Endodermal cell (in vitro differentiated cells): ENCODE results near the gene BFSP2. TPM values are rescaled to one million over a fixed set of nuclear protein-coding genes. Genes with fewer than 3 reads are reported as not detected.

Source experiments
- DNase-seq: peaks from one replicate; pipeline ENCODE4 v3.0.0-alpha.2; 2017
- H3K27ac ChIP-seq: 2 replicates; pipeline ENCODE4 v1.5.1; 2013; ENCODE audit warnings: mild to moderate bottlenecking, low read depth, low read length, moderate library complexity
- H3K27me3 ChIP-seq: 2 replicates; pipeline ENCODE4 v1.6.1; 2013; ENCODE audit warnings: mild to moderate bottlenecking, low read length, moderate library complexity; ENCODE audit not compliant: insufficient read depth, control insufficient read depth, poor library complexity, severe bottlenecking
- H3K36me3 ChIP-seq: 2 replicates; pipeline ENCODE4 v1.7.0; 2013; ENCODE audit warnings: mild to moderate bottlenecking, low read length, moderate library complexity; ENCODE audit not compliant: control insufficient read depth, insufficient read depth
- H3K4me1 ChIP-seq: one replicate; pipeline ENCODE4 v1.7.0; 2013; ENCODE audit warnings: low read length; ENCODE audit not compliant: control insufficient read depth, insufficient read depth
- H3K4me3 ChIP-seq: 2 replicates; pipeline ENCODE4 v1.5.1; 2013; ENCODE audit warnings: mild to moderate bottlenecking, low read length, moderate library complexity
- H3K9ac ChIP-seq: 2 replicates; pipeline ENCODE4 v1.6.1; 2013; ENCODE audit warnings: mild to moderate bottlenecking, low read length, moderate library complexity; ENCODE audit not compliant: poor library complexity, severe bottlenecking; ENCODE audit errors: extremely low read depth
- H3K9me3 ChIP-seq: 2 replicates; pipeline ENCODE4 v1.6.1; 2013; ENCODE audit warnings: mild to moderate bottlenecking, low read length, moderate library complexity; ENCODE audit not compliant: control insufficient read depth
- H3K27ac Mint-ChIP-seq: 2 replicates; pipeline ENCODE4 v1.8.0; 2020; ENCODE audit warnings: mixed read lengths
- H3K27me3 Mint-ChIP-seq: 2 replicates; pipeline ENCODE4 v1.8.0; 2021; ENCODE audit warnings: mild to moderate bottlenecking, mixed read lengths; ENCODE audit not compliant: insufficient read depth
- H3K36me3 Mint-ChIP-seq: 2 replicates; pipeline ENCODE4 v1.8.0; 2020; ENCODE audit warnings: low read depth, mixed read lengths
- H3K4me1 Mint-ChIP-seq: 2 replicates; pipeline ENCODE4 v1.8.0; 2020; ENCODE audit warnings: mixed read lengths
- H3K4me3 Mint-ChIP-seq: 2 replicates; pipeline ENCODE4 v1.8.0; 2020; ENCODE audit warnings: mild to moderate bottlenecking, moderate library complexity, mixed read lengths
- H3K9me3 Mint-ChIP-seq: 2 replicates; pipeline ENCODE4 v1.8.0; 2020; ENCODE audit warnings: mild to moderate bottlenecking, mixed read lengths
- WGBS, 2 experiments: methylation state at CpG; one replicate each; pipeline versions ENCODE4 v1.1.5 to v1.1.7; 2013; ENCODE audit warnings: missing lambda C conversion rate in 2 of 2, mixed read lengths in 1 of 2; ENCODE audit not compliant: insufficient coverage in 1 of 2, insufficient read length in 1 of 2; 5-methylcytosine and 5-hydroxymethylcytosine counted together
- total RNA-seq, 2 donors: library from RNA; stranded (reverse); fragmentation: NEBNext Ultra II Directional in 1 of 2; extraction: Animal tissue kit (Norgen Biotek cat#: 25700) in 1 of 2; gene quantifications; 2 replicates in 1 of 2; 3 replicates in 1 of 2; pipeline ENCODE4 v1.2.1, GENCODE V29; 2021
- TF ChIP-seq, protein P1 (sequence below): fragments of 200-600 bp; sonication (generic); conservative IDR thresholded peaks from 2 replicates; pipeline ENCODE4 v1.5.0; 2021; ENCODE audit warnings: antibody characterized with exemption, mild to moderate bottlenecking

Gene BFSP2
- total RNA-seq, 2 donors from 2014 or later = not detected

DNA sequence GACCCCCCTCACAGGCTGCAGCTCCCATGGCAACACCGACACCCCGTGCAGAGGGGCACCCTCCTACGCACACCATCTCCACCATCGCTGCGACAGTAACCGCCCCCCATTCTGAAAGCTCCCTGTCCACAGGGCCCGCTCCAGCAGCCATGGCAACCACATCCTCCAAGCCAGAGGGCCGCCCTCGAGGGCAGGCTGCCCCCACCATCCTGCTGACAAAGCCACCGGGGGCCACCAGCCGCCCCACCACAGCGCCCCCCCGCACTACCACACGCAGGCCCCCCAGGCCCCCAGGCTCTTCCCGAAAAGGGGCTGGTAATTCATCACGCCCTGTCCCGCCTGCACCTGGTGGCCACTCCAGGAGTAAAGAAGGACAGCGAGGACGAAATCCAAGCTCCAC, 19.9 kb upstream of the BFSP2 start:
- no peaks in the 10 kb centered on the region for H3K27me3 Mint-ChIP-seq
- no peaks in the 10 kb centered on the region for H3K9me3 Mint-ChIP-seq
- peaks cover 34% of the 10 kb centered on the region for H3K4me1 Mint-ChIP-seq
- H3K27ac ChIP-seq = no peak overlapping the region
- no peak overlapping the region for H3K4me3 ChIP-seq
- no peaks in the 10 kb centered on the region for H3K27me3 ChIP-seq
- no peaks in the 10 kb centered on the region for H3K36me3 ChIP-seq
- no peaks in the 10 kb centered on the region for H3K36me3 Mint-ChIP-seq
- no peak for DNase-seq
- TF ChIP-seq, protein P1, sequence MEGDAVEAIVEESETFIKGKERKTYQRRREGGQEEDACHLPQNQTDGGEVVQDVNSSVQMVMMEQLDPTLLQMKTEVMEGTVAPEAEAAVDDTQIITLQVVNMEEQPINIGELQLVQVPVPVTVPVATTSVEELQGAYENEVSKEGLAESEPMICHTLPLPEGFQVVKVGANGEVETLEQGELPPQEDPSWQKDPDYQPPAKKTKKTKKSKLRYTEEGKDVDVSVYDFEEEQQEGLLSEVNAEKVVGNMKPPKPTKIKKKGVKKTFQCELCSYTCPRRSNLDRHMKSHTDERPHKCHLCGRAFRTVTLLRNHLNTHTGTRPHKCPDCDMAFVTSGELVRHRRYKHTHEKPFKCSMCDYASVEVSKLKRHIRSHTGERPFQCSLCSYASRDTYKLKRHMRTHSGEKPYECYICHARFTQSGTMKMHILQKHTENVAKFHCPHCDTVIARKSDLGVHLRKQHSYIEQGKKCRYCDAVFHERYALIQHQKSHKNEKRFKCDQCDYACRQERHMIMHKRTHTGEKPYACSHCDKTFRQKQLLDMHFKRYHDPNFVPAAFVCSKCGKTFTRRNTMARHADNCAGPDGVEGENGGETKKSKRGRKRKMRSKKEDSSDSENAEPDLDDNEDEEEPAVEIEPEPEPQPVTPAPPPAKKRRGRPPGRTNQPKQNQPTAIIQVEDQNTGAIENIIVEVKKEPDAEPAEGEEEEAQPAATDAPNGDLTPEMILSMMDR = no peak
- WGBS, 2 experiments = 94 to 99% methylated on average over 15 to 19 of the region's 19 CpGs
- H3K9ac ChIP-seq = no peak overlapping the region
- no peak overlapping the region for H3K27ac Mint-ChIP-seq
- H3K9me3 ChIP-seq = no peaks in the 10 kb centered on the region
- H3K4me3 Mint-ChIP-seq = no peak overlapping the region
- H3K4me1 ChIP-seq = peaks cover 16% of the 10 kb centered on the region

DNA sequence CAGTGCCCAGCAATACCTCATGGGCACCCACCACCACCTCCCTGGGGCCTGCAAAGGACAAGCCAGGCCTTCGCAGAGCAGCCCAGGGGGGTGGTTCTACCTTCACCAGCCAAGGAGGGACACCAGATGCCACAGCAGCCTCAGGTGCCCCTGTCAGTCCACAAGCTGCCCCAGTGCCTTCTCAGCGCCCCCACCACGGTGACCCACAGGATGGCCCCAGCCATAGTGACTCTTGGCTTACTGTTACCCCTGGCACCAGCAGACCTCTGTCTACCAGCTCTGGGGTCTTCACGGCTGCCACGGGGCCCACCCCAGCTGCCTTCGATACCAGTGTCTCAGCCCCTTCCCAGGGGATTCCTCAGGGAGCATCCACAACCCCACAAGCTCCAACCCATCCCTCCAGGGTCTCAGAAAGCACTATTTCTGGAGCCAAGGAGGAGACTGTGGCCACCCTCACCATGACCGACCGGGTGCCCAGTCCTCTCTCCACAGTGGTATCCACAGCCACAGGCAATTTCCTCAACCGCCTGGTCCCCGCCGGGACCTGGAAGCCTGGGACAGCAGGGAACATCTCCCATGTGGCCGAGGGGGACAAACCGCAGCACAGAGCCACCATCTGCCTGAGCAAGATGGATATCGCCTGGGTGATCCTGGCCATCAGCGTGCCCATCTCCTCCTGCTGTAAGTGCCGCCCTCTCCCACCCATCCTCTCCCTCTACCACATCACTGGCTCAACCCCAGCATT, 19.2 kb upstream of the BFSP2 start:
- Histone ChIP-seq H3K27me3 (no peaks in the 10 kb centered on the region), H3K36me3 (no peaks in the 10 kb centered on the region), H3K4me3 (no peak overlapping the region), H3K4me1 (peaks cover 16% of the 10 kb centered on the region), H3K9me3 (no peaks in the 10 kb centered on the region), H3K27ac (no peak overlapping the region), H3K9ac (no peak overlapping the region)
- no peak for DNase-seq
- TF ChIP-seq, protein P1 = no peak
- no peaks in the 10 kb centered on the region for H3K9me3 Mint-ChIP-seq
- H3K27me3 Mint-ChIP-seq = no peaks in the 10 kb centered on the region
- peaks cover 28% of the 10 kb centered on the region for H3K4me1 Mint-ChIP-seq
- no peak overlapping the region for H3K27ac Mint-ChIP-seq
- 93 to 97% methylated on average over 6 to 16 of the region's 16 CpGs for WGBS, 2 experiments
- H3K36me3 Mint-ChIP-seq = no peaks in the 10 kb centered on the region
- H3K4me3 Mint-ChIP-seq = no peak overlapping the region

DNA sequence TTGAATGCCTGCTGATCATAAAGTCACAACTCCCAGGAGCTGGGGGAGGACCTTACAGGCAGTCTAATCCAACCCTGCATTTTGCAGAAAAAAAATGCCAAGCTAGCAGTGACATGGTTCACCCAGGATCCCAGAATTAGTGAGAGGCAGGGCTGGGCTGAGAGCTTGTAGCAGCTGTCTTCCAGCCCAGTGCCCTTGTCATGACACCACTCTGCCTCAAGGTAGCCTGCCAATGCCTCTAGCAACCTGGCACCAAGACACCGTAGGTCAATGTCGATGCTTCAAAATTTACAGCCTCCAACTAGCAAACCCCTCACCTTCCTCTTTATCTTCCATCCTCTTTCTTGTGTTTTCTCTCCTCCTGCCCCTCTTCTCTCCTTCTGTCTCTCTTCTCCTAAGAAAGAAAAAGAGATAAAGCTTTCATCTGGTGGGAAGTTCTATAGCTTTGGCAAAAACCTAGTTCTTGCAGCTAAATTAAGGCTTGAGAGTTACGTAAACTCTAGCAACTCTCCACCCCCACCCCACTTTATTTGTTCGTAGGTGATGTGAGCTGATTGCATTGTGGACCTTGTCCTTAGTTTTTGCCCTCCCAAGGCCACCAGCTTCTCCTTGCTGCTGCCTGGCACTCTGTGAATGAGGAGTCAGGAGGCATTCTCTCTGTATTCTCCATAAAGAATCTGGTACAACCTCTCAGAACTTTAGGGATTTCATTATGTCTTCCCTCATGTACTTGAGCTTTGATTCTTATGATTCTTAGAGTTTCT, 18.3 kb upstream of the BFSP2 start:
- Mint-ChIP-seq H3K4me1 (peaks cover 20% of the 10 kb centered on the region), H3K27me3 (no peaks in the 10 kb centered on the region), H3K27ac (no peak overlapping the region), H3K4me3 (no peak overlapping the region), H3K36me3 (no peaks in the 10 kb centered on the region), H3K9me3 (no peaks in the 10 kb centered on the region)
- H3K27ac ChIP-seq = no peak overlapping the region
- H3K9me3 ChIP-seq = no peaks in the 10 kb centered on the region
- TF ChIP-seq, protein P1 = peak; percentile 16
- 50 to 72% methylated on average over 2 to 4 of the region's 4 CpGs for WGBS, 2 experiments
- H3K27me3 ChIP-seq = no peaks in the 10 kb centered on the region
- no peak for DNase-seq
- no peak overlapping the region for H3K4me3 ChIP-seq
- H3K36me3 ChIP-seq = no peaks in the 10 kb centered on the region
- peaks cover 10% of the 10 kb centered on the region for H3K4me1 ChIP-seq
- H3K9ac ChIP-seq = no peak overlapping the region
